AG04450 (cell line): ENCODE measurements around the gene EXOC8. TPM values are rescaled to one million over a fixed set of nuclear protein-coding genes. Genes with fewer than 3 reads are reported as not detected.

Source experiments
- CTCF ChIA-PET: fragments of 300-600, 350-600 bp; formaldehyde crosslinking; extraction: SDS; loops from one replicate; lab custom pipeline; 2022; ENCODE audit warnings: antibody characterized with exemption, inconsistent platforms; lab: Charles Lee
- POLR2A ChIA-PET: fragments of 350-600 bp; formaldehyde crosslinking; extraction: SDS; loops from one replicate; lab custom pipeline; 2021; ENCODE audit warnings: antibody characterized with exemption, inconsistent platforms; lab: Yijun Ruan, JAX
- DNase-seq: peaks from one replicate; pipeline ENCODE4 v3.0.0-alpha.2; 2011; ENCODE audit warnings: low read depth, low spot score
- H3K27ac ChIP-seq: one replicate; pipeline ENCODE4 v1.5.1; 2012; ENCODE audit warnings: low read depth, low read length, control low read depth
- H3K27me3 ChIP-seq: one replicate; pipeline ENCODE4 v1.6.0; 2012; ENCODE audit warnings: low read length; ENCODE audit not compliant: control insufficient read depth, insufficient read depth
- H3K4me3 ChIP-seq: 2 replicates; pipeline ENCODE4 v1.5.1; 2011; ENCODE audit warnings: mild to moderate bottlenecking, low read depth, low read length, control low read depth
- H3K9me3 ChIP-seq: 2 replicates; pipeline ENCODE4 v1.5.1; 2012; ENCODE audit warnings: low read length; ENCODE audit not compliant: control insufficient read depth, insufficient read depth
- CTCF ChIP-seq: IDR thresholded peaks from 2 replicates; pipeline ENCODE4 v1.5.1; 2011; ENCODE audit warnings: low read depth, low read length, control low read depth, inconsistent platforms
- polyA plus RNA-seq: library from polyadenylated mRNA; depleted of rRNA; stranded (reverse); fragments of >200 nt; gene quantifications from 2 replicates; pipeline ENCODE4 v1.2.3, GENCODE V29; 2011

Gene EXOC8
- polyA plus RNA-seq, 1 experiment, result 5.0 TPM

- no peaks in the 10 kb centered on the region for H3K27me3 ChIP-seq
- H3K27ac ChIP-seq, result no peak overlapping the region
- no peak overlapping the region for H3K4me3 ChIP-seq
- TF ChIP-seq CTCF, result no peak
- no peak for DNase-seq
- CTCF ChIA-PET, result interaction anchor here (0.5 kb wide), 1 partner anchor 44 kb away, joined by 3 read pairs; no protein-coding TSS in a partner anchor
- peaks cover 10% of the 10 kb centered on the region for H3K9me3 ChIP-seq
- POLR2A ChIA-PET, result no interaction called here
Measured at GRCh38 chr1:231313661-231314060, 24.0 kb downstream of the EXOC8 start.

- no peak for DNase-seq
- POLR2A ChIA-PET, result no interaction called here
- H3K27me3 ChIP-seq, result no peaks in the 10 kb centered on the region
- CTCF ChIA-PET, result no interaction called here
- no peak overlapping the region for H3K4me3 ChIP-seq
- H3K9me3 ChIP-seq, result peaks cover 4% of the 10 kb centered on the region; the same call in 1 of the 2 replicates
- no peak overlapping the region for H3K27ac ChIP-seq
- no peak for TF ChIP-seq CTCF
Measured at GRCh38 chr1:231312432-231312788, 25.2 kb downstream of the EXOC8 start.

GRCh38 chr1:231311720-231312431 lies 25.8 kb downstream of the EXOC8 start:
- no peak overlapping the region for H3K27ac ChIP-seq
- no peak overlapping the region for H3K4me3 ChIP-seq
- no peaks in the 10 kb centered on the region for H3K27me3 ChIP-seq
- POLR2A ChIA-PET, result no interaction called here
- CTCF ChIA-PET, result no interaction called here
- H3K9me3 ChIP-seq, result no peaks in the 10 kb centered on the region; the same call in 1 of the 2 replicates
- TF ChIP-seq CTCF, result no peak
- no peak for DNase-seq

- ChIA-PET POLR2A (no interaction called here), CTCF (no interaction called here)
- no peak overlapping the region for H3K4me3 ChIP-seq
- DNase-seq, result no peak
- TF ChIP-seq CTCF, result no peak
- no peak overlapping the region for H3K27ac ChIP-seq
- peaks cover 2% of the 10 kb centered on the region for H3K27me3 ChIP-seq
- H3K9me3 ChIP-seq, result no peaks in the 10 kb centered on the region
Measured at GRCh38 chr1:231310391-231310934, 27.2 kb downstream of the EXOC8 start.

GRCh38 chr1:231301990-231302389 lies 35.7 kb downstream of the EXOC8 start:
- TF ChIP-seq CTCF, result no peak
- DNase-seq, result no peak
- H3K9me3 ChIP-seq, result no peaks in the 10 kb centered on the region
- POLR2A ChIA-PET, result no interaction called here
- no peak overlapping the region for H3K27ac ChIP-seq
- CTCF ChIA-PET, result no interaction called here
- H3K27me3 ChIP-seq, result peaks cover 2% of the 10 kb centered on the region
- no peak overlapping the region for H3K4me3 ChIP-seq
